DND-41 (cell line): ENCODE data around the gene CDC37L1.

ENCODE experiments used
- EZH2 ChIP-seq: IDR thresholded peaks from 3 replicates; pipeline ENCODE4 v1.6.1; 2012; ENCODE audit warnings: borderline replicate concordance, low read depth, mild to moderate bottlenecking, moderate library complexity, low read length, inconsistent platforms; ENCODE audit not compliant: severe bottlenecking
- TF ChIP-seq, protein P1 (sequence below): IDR thresholded peaks from 2 replicates; pipeline ENCODE4 v1.5.1; 2012; ENCODE audit warnings: borderline replicate concordance, low read length, moderate library complexity, mild to moderate bottlenecking; ENCODE audit not compliant: poor library complexity, severe bottlenecking; ENCODE audit errors: extremely low read depth

DNA sequence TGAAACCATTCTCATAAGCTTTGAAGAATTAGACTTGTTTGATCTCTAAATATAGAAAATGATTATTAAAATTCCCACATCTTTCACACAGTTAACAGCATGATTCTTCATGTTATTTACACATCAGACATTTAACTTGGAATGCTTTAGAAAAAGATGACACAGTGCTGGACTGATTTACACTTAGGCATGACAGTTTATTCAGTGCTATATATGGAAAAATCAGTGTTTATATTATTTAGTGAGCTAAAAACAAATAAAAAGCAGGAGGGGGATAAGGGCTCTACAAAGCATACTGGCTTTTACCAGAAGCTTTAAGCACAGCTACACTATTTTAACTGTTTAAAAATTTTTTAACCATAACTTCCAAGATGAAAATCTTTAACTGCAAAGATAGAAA, 30.0 kb downstream of the CDC37L1 start:
- TF ChIP-seq, protein P1, sequence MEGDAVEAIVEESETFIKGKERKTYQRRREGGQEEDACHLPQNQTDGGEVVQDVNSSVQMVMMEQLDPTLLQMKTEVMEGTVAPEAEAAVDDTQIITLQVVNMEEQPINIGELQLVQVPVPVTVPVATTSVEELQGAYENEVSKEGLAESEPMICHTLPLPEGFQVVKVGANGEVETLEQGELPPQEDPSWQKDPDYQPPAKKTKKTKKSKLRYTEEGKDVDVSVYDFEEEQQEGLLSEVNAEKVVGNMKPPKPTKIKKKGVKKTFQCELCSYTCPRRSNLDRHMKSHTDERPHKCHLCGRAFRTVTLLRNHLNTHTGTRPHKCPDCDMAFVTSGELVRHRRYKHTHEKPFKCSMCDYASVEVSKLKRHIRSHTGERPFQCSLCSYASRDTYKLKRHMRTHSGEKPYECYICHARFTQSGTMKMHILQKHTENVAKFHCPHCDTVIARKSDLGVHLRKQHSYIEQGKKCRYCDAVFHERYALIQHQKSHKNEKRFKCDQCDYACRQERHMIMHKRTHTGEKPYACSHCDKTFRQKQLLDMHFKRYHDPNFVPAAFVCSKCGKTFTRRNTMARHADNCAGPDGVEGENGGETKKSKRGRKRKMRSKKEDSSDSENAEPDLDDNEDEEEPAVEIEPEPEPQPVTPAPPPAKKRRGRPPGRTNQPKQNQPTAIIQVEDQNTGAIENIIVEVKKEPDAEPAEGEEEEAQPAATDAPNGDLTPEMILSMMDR: no peak
- no peak for TF ChIP-seq EZH2
